Body of pancreas (tissue), 4 donors: ENCODE results near the gene IL6ST.

ENCODE experiments used
- CTCF ChIP-seq, 7 experiments: fragments of 450-650 bp in 4 of 7; fragments of 200-600 bp in 3 of 7; sonication (generic) in 3 of 7; IDR thresholded peaks; one replicate each; pipeline ENCODE4 v1.5.1; 2016 to 2019; ENCODE audit warnings: antibody characterized with exemption in 7 of 7
- POLR2A ChIP-seq, 3 donors: fragments of 450-650 bp; IDR thresholded peaks; one replicate each; pipeline ENCODE4 v1.6.1; 2016; ENCODE audit warnings: antibody characterized with exemption in 3 of 3, mild to moderate bottlenecking in 2 of 3

GRCh38 chr5:55994495-55994997 is at the start of gene IL6ST:
- TF ChIP-seq CTCF (IDR thresholded peaks at IDR 0.05) (peak in 1 of 7 experiments; percentile 9), POLR2A (IDR thresholded peaks at IDR 0.05) (peak; percentile 93 to 98 (median 96))
